PFSK-1 (cell line): ENCODE measurements around the gene NCOA6.

ENCODE experiments used
- FOXP2 ChIP-seq: optimal IDR thresholded peaks from 2 replicates; pipeline ENCODE3; 2011; ENCODE audit warnings: borderline replicate concordance, control low read depth, inconsistent platforms; ENCODE audit not compliant: insufficient read depth; ENCODE audit errors: extremely low read length, extremely low read depth
- POLR2AphosphoS5 ChIP-seq: IDR thresholded peaks from 2 replicates; pipeline ENCODE4 v1.6.1; 2012; ENCODE audit warnings: low read depth, mild to moderate bottlenecking, control low read depth, low read length, moderate library complexity
- REST ChIP-seq, 2 experiments: IDR thresholded peaks; 2 replicates each; pipeline versions ENCODE4 v1.6.1 to v1.8.0; 2011 to 2012; ENCODE audit warnings: low read depth in 2 of 2, low read length in 2 of 2, control low read depth in 1 of 2, inconsistent platforms in 1 of 2, mild to moderate bottlenecking in 1 of 2, moderate library complexity in 1 of 2; ENCODE audit not compliant: insufficient read depth in 1 of 2
- SIN3A ChIP-seq: IDR thresholded peaks from 2 replicates; pipeline ENCODE4 v1.6.1; 2012; ENCODE audit warnings: mild to moderate bottlenecking, low read length, moderate library complexity, borderline replicate concordance; ENCODE audit not compliant: insufficient read depth
- TAF1 ChIP-seq: IDR thresholded peaks from 2 replicates; pipeline ENCODE4 v1.6.1; 2012; ENCODE audit warnings: low read length, control low read depth, borderline replicate concordance; ENCODE audit not compliant: insufficient read depth

The NCOA6 gene

GRCh38 chr20:34747479-34747878 lies 78.0 kb downstream of the NCOA6 start:
- TF ChIP-seq SIN3A (no peak), REST (IDR thresholded peaks at IDR 0.05; ENCODE audit: insufficient read depth in 1 of 2, low read depth in 2 of 2, low read length in 2 of 2) (no peak), FOXP2 (no peak), POLR2AphosphoS5 (no peak), TAF1 (no peak)

GRCh38 chr20:34746674-34747073 lies 78.8 kb downstream of the NCOA6 start:
- no peak for TF ChIP-seq POLR2AphosphoS5
- no peak for TF ChIP-seq SIN3A
- TF ChIP-seq REST (IDR thresholded peaks at IDR 0.05; ENCODE audit: insufficient read depth in 1 of 2, low read depth in 2 of 2, low read length in 2 of 2) = no peak
- no peak for TF ChIP-seq FOXP2
- TF ChIP-seq TAF1 = no peak

GRCh38 chr20:34744847-34745246 lies 80.6 kb downstream of the NCOA6 start:
- TF ChIP-seq REST (IDR thresholded peaks at IDR 0.05; ENCODE audit: insufficient read depth in 1 of 2, low read depth in 2 of 2, low read length in 2 of 2) (no peak), POLR2AphosphoS5 (no peak), TAF1 (no peak), FOXP2 (no peak), SIN3A (no peak)

- TF ChIP-seq FOXP2 (no peak), POLR2AphosphoS5 (no peak), REST (IDR thresholded peaks at IDR 0.05; ENCODE audit: insufficient read depth in 1 of 2, low read depth in 2 of 2, low read length in 2 of 2) (no peak), TAF1 (no peak), SIN3A (no peak)
These were observed 81.1 kb downstream of the NCOA6 start for GRCh38 chr20:34744340-34744739.

GRCh38 chr20:34743039-34743438 lies 82.4 kb downstream of the NCOA6 start:
- TF ChIP-seq SIN3A (no peak), POLR2AphosphoS5 (no peak), FOXP2 (no peak), REST (IDR thresholded peaks at IDR 0.05; ENCODE audit: insufficient read depth in 1 of 2, low read depth in 2 of 2, low read length in 2 of 2) (no peak), TAF1 (no peak)
